BE2C (cell line): ENCODE measurements around the gene TTLL6.
A peak's percentile ranks its signal among the peaks of the same experiment; 100 is the strongest.

Experiments
- DNase-seq: peaks from one replicate; pipeline ENCODE4 v3.0.0-alpha.2; 2020
- H3K27me3 ChIP-seq: fragments of 250-450 bp; sonication (Bioruptor Pico); 2 replicates; pipeline ENCODE4 v1.5.1; 2020; ENCODE audit warnings: mild to moderate bottlenecking
- H3K36me3 ChIP-seq: fragments of 250-450 bp; sonication (Bioruptor Pico); 2 replicates; pipeline ENCODE4 v1.5.1; 2020; ENCODE audit warnings: mild to moderate bottlenecking
- H3K4me1 ChIP-seq: fragments of 250-450 bp; sonication (Bioruptor Pico); 2 replicates; pipeline ENCODE4 v1.5.1; 2020
- H3K4me3 ChIP-seq: 2 replicates; pipeline ENCODE4 v1.5.1; 2011; ENCODE audit warnings: low read depth, low read length
- H3K9me3 ChIP-seq: fragments of 250-450 bp; sonication (Bioruptor Pico); 2 replicates; pipeline ENCODE4 v1.5.1; 2020
- TF ChIP-seq, protein P1 (sequence below): IDR thresholded peaks from 2 replicates; pipeline ENCODE4 v1.5.1; 2012; ENCODE audit warnings: mild to moderate bottlenecking, low read depth, low read length

Gene TTLL6

DNA sequence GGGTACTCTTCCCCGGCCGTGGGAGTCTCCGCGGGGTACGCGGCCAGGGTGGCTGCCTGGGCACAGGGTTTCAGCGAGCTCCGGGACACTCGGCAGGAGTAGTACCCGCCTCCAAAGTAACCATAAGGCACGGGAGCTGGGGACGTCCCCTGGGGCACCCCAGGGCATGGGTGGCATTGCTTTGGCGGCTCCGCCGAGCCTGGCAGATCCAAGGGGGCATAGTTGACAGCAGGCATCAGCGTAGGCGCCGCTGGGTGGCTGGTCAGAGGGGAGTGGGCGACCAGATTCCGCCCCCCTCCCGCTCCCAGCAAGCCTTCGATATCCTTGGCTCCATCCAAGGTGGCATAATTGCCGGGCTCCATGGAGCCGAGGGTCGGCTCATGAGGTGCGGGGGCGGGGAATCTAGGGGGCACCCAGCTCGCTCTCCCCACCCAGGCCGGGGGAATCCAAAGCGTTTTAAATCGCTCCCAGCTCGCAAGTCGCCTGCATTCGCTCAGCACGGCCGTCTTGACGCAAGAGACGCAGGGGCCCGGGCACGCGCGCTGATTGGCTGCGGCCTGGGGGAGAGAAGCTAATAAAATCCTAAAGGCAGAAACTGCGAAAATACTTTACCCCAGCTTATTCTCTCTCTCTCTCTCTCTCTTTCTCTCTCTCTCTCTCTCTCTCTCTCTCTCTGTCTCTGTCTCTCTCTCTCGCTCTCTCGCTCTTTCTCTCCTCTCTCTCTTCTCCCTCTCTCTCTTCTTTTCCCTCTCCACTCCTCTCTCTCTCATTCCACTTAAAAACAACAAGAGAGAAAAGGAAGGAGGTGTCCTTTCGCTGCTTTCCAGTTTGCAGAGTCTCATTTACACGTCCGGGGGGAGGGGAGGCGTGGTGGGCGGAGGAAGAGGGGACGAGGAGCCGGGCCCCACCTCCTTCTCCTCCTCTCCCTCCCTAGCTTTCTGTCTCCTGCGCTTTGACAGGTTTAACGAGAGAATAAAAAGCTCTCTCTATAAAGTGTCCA lies 88.5 kb downstream of the TTLL6 start, which contains the start of gene HOXB13:
TSS of gene HOXB13 (minus strand) at position 519 of the 1,000 bp plus-strand sequence. CDS start at position 362, 157 bp downstream.
- H3K9me3 ChIP-seq, result no peaks in the 10 kb centered on the region
- H3K36me3 ChIP-seq, result no peaks in the 10 kb centered on the region
- peak within 1 kb of the TSS; percentile 36 for H3K4me3 ChIP-seq
- TF ChIP-seq, protein P1, sequence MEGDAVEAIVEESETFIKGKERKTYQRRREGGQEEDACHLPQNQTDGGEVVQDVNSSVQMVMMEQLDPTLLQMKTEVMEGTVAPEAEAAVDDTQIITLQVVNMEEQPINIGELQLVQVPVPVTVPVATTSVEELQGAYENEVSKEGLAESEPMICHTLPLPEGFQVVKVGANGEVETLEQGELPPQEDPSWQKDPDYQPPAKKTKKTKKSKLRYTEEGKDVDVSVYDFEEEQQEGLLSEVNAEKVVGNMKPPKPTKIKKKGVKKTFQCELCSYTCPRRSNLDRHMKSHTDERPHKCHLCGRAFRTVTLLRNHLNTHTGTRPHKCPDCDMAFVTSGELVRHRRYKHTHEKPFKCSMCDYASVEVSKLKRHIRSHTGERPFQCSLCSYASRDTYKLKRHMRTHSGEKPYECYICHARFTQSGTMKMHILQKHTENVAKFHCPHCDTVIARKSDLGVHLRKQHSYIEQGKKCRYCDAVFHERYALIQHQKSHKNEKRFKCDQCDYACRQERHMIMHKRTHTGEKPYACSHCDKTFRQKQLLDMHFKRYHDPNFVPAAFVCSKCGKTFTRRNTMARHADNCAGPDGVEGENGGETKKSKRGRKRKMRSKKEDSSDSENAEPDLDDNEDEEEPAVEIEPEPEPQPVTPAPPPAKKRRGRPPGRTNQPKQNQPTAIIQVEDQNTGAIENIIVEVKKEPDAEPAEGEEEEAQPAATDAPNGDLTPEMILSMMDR, result no peak
- no peaks in the 10 kb centered on the region for H3K4me1 ChIP-seq
- H3K27me3 ChIP-seq, result peaks cover 98% of the 10 kb centered on the region
- DNase-seq, result peak; percentile 58

DNA sequence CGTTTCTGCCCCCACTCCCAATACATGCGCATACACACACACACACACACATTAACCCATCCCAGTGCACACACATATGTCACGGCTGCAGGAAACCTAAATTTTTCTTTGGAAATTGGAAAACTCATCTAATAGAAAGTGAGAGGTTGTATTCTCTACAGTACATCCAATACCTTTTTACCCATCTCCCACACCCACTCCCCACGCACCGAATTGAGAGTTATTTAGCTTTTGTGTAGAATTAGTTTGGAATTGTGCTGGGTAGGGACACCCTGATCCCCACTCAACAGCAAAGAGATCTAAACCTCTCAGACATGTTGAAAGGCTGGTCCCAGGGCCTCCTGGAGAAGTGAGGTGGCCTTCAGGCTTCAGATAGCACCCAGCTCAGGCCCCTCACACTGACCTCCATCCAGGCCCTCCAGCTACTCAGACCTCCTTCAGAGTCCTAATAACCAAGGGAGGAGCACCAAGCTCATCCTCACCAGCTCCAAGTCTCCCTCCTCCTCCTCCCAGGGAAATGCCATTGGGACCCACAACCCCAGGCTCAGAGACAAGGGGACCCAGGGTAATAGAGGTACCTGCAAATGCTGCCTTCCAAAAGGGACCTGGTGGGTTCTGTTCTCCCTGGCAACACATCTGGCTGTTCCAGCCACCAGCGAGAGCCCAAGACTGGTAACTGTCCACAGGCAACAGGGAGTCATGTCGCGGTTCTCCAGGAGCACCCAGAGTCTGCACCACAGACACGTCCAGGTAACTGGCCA lies 89.4 kb downstream of the TTLL6 start:
- peaks cover 98% of the 10 kb centered on the region for H3K27me3 ChIP-seq
- no peaks in the 10 kb centered on the region for H3K9me3 ChIP-seq
- H3K4me3 ChIP-seq, result no peak overlapping the region
- no peak for DNase-seq
- H3K4me1 ChIP-seq, result no peaks in the 10 kb centered on the region
- TF ChIP-seq, protein P1, result no peak
- no peaks in the 10 kb centered on the region for H3K36me3 ChIP-seq

DNA sequence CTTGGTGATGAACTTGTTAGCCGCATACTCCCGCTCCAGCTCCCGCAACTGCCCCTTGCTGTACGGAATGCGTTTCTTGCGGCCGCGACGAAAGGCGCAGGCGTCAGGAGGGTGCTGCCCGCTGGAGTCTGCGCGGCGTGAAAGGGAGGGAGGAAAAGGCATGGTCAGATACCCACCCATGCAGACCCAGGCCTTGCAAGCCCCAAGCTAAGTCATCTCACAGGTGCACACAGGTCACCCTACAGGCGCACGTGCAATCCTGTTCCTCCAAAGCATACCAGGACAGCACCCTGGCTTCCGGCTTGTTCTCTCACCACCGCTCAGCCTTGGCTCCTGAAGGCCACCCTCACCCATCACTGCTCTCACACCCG lies 90.1 kb downstream of the TTLL6 start:
- TF ChIP-seq, protein P1, result no peak
- peaks cover 98% of the 10 kb centered on the region for H3K27me3 ChIP-seq
- no peaks in the 10 kb centered on the region for H3K9me3 ChIP-seq
- H3K36me3 ChIP-seq, result no peaks in the 10 kb centered on the region
- H3K4me1 ChIP-seq, result no peaks in the 10 kb centered on the region
- no peak overlapping the region for H3K4me3 ChIP-seq
- DNase-seq, result no peak

DNA sequence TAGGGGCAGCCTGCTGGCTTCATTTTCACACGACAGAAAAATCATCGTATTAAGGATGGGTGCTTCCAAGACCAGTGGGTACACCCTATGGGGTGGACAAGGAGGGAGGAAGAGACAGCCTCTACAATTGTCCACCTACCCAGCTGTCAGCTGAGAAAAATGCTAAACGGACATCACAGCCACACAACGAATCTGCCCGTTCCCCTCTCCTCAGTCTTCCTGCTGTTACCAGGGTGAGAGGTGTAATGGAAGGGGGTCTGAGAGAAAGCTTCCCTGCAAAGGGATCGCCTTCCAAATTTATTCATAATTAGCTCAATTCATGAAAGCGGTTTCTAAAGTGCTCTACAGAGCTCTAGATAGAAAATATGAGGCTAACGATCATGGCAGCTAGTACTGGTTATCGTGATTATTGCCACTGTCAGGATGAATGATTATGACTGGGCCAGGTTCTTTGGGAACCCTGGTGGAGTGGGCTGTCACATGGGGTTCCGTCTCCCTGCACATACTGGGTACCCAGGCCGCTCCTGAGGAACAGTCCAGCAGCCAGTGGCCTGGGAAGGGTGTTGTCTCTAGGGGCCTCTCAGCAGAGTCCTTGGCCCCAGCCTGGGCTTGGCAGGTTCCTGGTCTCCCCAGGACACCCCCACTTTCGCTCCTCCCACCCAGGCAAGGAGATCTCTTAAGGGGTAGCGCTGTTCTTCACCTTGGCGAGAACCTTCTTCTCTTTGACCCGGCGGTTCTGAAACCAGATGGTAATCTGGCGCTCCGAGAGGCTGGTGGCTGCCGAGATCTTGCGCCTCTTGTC lies 90.7 kb downstream of the TTLL6 start:
- TF ChIP-seq, protein P1, result no peak
- Histone ChIP-seq H3K4me1 (no peaks in the 10 kb centered on the region), H3K4me3 (no peak overlapping the region), H3K27me3 (peaks cover 98% of the 10 kb centered on the region), H3K36me3 (no peaks in the 10 kb centered on the region), H3K9me3 (no peaks in the 10 kb centered on the region)
- DNase-seq, result no peak

DNA sequence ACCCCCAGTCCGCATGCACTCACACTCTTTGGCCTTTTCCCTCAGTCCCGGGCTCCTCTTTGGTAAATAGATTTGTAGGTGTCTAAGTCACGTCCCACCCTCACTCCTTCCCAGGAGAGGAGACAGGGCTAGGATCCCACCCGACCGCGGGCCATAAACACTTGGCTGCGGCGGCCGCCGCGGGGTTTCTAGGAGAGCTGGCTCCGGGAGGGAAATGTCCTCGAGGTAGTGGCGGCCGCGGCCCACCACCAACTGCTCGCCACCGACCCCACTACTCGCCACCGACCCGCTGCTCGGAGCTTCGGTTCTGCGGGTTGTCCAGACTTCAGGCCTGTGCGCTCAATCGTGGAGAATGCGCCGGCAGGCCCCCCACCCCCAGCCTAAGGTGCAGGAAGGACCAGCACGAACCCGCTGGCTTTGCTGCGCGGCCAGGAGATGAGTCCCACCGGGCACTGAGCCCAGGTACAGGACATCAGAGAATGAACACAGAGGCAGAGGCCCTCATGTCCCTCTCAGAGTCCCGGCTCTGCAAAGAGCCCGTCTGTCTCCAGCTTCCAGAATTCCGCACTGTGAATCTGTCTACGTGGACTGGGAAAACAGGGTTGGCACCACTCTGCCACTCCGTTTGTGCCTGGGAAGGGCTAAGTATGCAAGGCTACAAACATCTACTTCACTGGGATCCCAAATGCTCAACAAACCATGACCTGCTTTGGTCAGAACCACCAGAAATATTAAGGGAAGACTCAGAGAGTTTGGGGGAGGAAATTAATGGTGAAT lies 91.6 kb downstream of the TTLL6 start:
- H3K27me3 ChIP-seq, result peaks cover 100% of the 10 kb centered on the region
- H3K9me3 ChIP-seq, result no peaks in the 10 kb centered on the region
- H3K36me3 ChIP-seq, result no peaks in the 10 kb centered on the region
- TF ChIP-seq, protein P1, result no peak
- DNase-seq, result no peak
- no peaks in the 10 kb centered on the region for H3K4me1 ChIP-seq
- H3K4me3 ChIP-seq, result no peak overlapping the region
